Measurements from ENCODE around the gene GLRA3.

- TF ChIP-seq CTCF (IDR thresholded peaks at IDR 0.05) (no peak), POLR2A (IDR thresholded peaks at IDR 0.05) (no peak), EP300 (IDR thresholded peaks at IDR 0.05) (no peak), POLR2AphosphoS5 (IDR thresholded peaks at IDR 0.05) (no peak)
Observed at GRCh38 chr4:174815282-174815681, 13.8 kb downstream of the GLRA3 start.
